ENCODE data around the gene CTDP1. TPM values are rescaled to one million over a fixed set of nuclear protein-coding genes. Genes with fewer than 3 reads are reported as not detected.

CTDP1 gene
- total and polyA plus RNA-seq, 9 of the 15 experiments (the other 6 are each of a cell fraction or from before 2014, with no cell fraction given) = 0.07 to 19.2 (median 4.0) TPM

DNA sequence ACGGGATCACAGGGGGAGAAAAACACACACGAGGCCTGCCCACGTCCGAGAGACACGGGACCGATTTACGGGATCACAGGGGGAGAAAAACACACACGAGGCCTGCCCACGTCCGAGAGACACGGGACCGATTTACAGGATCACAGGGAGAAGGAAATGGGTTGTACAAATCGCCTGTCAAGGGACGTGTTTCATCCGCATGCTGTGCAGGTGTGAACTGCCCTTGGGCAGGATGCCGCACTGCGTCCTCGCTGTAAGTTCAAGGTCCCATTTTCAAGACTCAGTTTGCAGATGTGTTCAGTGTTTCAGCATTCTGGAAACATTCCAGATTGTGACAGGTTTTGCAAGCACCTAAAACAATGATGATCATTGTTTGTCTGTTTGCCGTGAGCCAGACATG, 115.8 kb downstream of the CTDP1 start (continued):
- no peak for TF ChIP-seq ZNF140 (CRISPR knock-in tag; IDR thresholded peaks at IDR 0.05)
- TF ChIP-seq, protein P1, sequence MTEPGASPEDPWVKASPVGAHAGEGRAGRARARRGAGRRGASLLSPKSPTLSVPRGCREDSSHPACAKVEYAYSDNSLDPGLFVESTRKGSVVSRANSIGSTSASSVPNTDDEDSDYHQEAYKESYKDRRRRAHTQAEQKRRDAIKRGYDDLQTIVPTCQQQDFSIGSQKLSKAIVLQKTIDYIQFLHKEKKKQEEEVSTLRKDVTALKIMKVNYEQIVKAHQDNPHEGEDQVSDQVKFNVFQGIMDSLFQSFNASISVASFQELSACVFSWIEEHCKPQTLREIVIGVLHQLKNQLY (CRISPR knock-in tag; conservative IDR thresholded peaks at IDR 0.05) = no peak
- TF ChIP-seq MXI1 (IDR thresholded peaks at IDR 0.05; ENCODE audit: low read depth, low read length) = no peak
- no peak for TF ChIP-seq HOXB6 (CRISPR knock-in tag; IDR thresholded peaks at IDR 0.05; ENCODE audit: borderline replicate concordance)
- TF ChIP-seq SMC3 (conservative IDR thresholded peaks at IDR 0.05; ENCODE audit: insufficient read depth, low read depth, low read length) = no peak
- TF ChIP-seq, protein P2, sequence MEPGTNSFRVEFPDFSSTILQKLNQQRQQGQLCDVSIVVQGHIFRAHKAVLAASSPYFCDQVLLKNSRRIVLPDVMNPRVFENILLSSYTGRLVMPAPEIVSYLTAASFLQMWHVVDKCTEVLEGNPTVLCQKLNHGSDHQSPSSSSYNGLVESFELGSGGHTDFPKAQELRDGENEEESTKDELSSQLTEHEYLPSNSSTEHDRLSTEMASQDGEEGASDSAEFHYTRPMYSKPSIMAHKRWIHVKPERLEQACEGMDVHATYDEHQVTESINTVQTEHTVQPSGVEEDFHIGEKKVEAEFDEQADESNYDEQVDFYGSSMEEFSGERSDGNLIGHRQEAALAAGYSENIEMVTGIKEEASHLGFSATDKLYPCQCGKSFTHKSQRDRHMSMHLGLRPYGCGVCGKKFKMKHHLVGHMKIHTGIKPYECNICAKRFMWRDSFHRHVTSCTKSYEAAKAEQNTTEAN (CRISPR knock-in tag; IDR thresholded peaks at IDR 0.05) = no peak

DNA sequence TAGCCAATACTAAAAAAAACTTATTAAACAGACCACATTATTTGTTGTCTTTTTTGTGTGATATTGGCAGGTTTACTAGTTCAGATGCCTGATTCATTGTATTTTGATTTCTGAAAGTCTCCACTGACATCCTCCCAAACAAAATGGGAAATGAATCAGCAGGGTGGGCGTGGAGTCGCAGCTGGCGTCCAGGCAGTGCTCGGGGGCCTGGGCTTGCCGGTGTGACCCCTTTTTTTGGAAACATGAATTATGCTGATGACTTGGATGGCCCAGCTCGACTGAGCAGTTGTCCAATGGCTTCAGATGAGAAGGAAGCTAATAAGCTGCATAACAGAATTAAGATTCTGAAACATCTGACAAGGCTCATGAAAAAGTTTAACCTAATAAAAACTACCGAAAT, 116.4 kb downstream of the CTDP1 start:
- DNase-seq (ENCODE audit: extremely low read depth in 1 of 4, low spot score in 3 of 4) = no peak
- Histone ChIP-seq H3K27ac (ENCODE audit: extremely low read depth, low read depth, low read length) (no peak overlapping the region), H2AFZ (ENCODE audit: low read depth, low read length) (no peak overlapping the region), H3K9ac (ENCODE audit: insufficient read depth in 1 of 2, low read depth in 2 of 2, low read length in 2 of 2) (no peak overlapping the region), H3K27me3 (ENCODE audit: control insufficient read depth in 2 of 2, insufficient read depth in 2 of 2, low read length in 2 of 2) (peaks cover 29 to 72% of the 10 kb centered on the region in 2 experiments; a peak in 4 of 5 replicates), H3K4me1 (replicated peaks in 1 of 2; ENCODE audit: control insufficient read depth in 2 of 2, insufficient read depth in 2 of 2, low read length in 2 of 2) (peaks cover 0 to 4% of the 10 kb centered on the region in 2 experiments; a peak in 3 of 5 replicates), H3K36me3 (ENCODE audit: control insufficient read depth, insufficient read depth, low read length) (no peaks in the 10 kb centered on the region), H4K20me1 (replicated peaks; ENCODE audit: control insufficient read depth, insufficient read depth, low read length) (no peaks in the 10 kb centered on the region), H3K9me3 (replicated peaks; ENCODE audit: control insufficient read depth, insufficient read depth, low read depth, low read length) (no peaks in the 10 kb centered on the region), H3K4me3 (no peak overlapping the region), H3K79me2 (ENCODE audit: control insufficient read depth, insufficient read depth, low read length) (no peaks in the 10 kb centered on the region), H3K9me1 (ENCODE audit: control insufficient read depth, insufficient read depth, low read length) (no peaks in the 10 kb centered on the region), H3K4me2 (ENCODE audit: insufficient read depth, low read length) (no peak overlapping the region)
- WGBS (ENCODE audit: insufficient coverage, low coverage, missing lambda C conversion rate) = 0% methylated on average over 6 of the region's 7 CpGs
- in situ Hi-C loops (cut with MboI) (no loop called here), intact Hi-C loops (cut with micrococcal nuclease) (no loop called here)
- no peak for ATAC-seq
- ChIA-PET POLR2A (no interaction called here), CTCF (ENCODE audit: low intra/inter-chr PET ratio) (no interaction called here)
- no peak for FAIRE-seq
- no TSS peak for BruUV-seq (replicated peaks)
- TF ChIP-seq BMI1 (IDR thresholded peaks at IDR 0.05; ENCODE audit: low read length) (no peak), ILF3 (IDR thresholded peaks at IDR 0.05; ENCODE audit: borderline replicate concordance) (no peak), MBD1 (CRISPR knock-in tag; IDR thresholded peaks at IDR 0.05) (no peak), ATF2 (CRISPR knock-in tag; IDR thresholded peaks at IDR 0.05) (no peak), EZH2 (IDR thresholded peaks at IDR 0.05; ENCODE audit: borderline replicate concordance, low read depth, low read length) (no peak), TBP (optimal IDR thresholded peaks at IDR 0.05; ENCODE audit: low read depth, low read length) (no peak), HMG20A (CRISPR knock-in tag; conservative IDR thresholded peaks at IDR 0.05) (no peak), RBBP5 (IDR thresholded peaks at IDR 0.05; ENCODE audit: borderline replicate concordance, insufficient read depth, low read length, poor library complexity, severe bottlenecking) (no peak)
- TF ChIP-seq, protein P3, sequence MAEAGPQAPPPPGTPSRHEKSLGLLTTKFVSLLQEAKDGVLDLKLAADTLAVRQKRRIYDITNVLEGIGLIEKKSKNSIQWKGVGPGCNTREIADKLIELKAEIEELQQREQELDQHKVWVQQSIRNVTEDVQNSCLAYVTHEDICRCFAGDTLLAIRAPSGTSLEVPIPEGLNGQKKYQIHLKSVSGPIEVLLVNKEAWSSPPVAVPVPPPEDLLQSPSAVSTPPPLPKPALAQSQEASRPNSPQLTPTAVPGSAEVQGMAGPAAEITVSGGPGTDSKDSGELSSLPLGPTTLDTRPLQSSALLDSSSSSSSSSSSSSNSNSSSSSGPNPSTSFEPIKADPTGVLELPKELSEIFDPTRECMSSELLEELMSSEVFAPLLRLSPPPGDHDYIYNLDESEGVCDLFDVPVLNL (CRISPR knock-in tag; IDR thresholded peaks at IDR 0.05; ENCODE audit: low read depth) = no peak
